GM23338 (cell line): ENCODE results near the gene SNAPC3.

Experiments
- CREB1 ChIP-seq: fragments of 250-450 bp; sonication (Bioruptor Pico); IDR thresholded peaks from 2 replicates; pipeline ENCODE4 v1.5.0; 2020; ENCODE audit warnings: low read depth, mild to moderate bottlenecking, moderate library complexity
- EZH2phosphoT487 ChIP-seq: fragments of 200-600 bp; sonication (generic); IDR thresholded peaks from one replicate; pipeline ENCODE4 v1.8.1; 2018; ENCODE audit warnings: antibody characterized with exemption; ENCODE audit not compliant: unreplicated experiment
- ZNF114 ChIP-seq: fragments of 250-450 bp; sonication (Bioruptor Pico); IDR thresholded peaks from 2 replicates; pipeline ENCODE4 v1.5.0; 2020; ENCODE audit warnings: mild to moderate bottlenecking, moderate library complexity
- TF ChIP-seq, protein P1 (sequence below), 2 experiments: fragments of 200-600 bp in 1 of 2; sonication (generic) in 1 of 2; conservative IDR thresholded peaks; 2 replicates each; pipeline versions ENCODE4 v1.5.1 to v1.6.1; 2016 to 2017; ENCODE audit warnings: antibody characterized with exemption in 2 of 2, low read depth in 2 of 2, mild to moderate bottlenecking in 2 of 2, moderate library complexity in 1 of 2

DNA sequence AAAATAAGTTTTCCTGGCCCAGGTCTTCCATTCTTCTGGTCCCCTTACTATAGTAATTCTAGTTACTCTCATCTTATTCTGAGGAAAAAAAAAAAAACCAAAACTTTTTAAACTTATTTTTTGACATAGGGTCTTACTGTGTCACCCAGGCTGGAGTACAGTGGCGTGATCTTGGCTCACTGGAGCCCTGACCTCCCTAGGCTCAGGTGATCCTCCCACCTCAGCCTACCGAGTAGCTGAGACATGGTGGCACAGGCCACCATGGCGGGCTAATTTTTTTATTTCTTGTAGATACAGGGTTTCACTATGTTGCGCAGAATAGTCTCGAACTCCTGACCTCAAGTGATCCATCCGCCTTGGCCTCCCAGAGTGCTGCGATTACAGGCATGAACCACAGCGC, 38.4 kb downstream of the SNAPC3 start:
- TF ChIP-seq EZH2phosphoT487 (no peak), CREB1 (CRISPR knock-in tag) (no peak), ZNF114 (CRISPR knock-in tag) (no peak)
- TF ChIP-seq, protein P1, sequence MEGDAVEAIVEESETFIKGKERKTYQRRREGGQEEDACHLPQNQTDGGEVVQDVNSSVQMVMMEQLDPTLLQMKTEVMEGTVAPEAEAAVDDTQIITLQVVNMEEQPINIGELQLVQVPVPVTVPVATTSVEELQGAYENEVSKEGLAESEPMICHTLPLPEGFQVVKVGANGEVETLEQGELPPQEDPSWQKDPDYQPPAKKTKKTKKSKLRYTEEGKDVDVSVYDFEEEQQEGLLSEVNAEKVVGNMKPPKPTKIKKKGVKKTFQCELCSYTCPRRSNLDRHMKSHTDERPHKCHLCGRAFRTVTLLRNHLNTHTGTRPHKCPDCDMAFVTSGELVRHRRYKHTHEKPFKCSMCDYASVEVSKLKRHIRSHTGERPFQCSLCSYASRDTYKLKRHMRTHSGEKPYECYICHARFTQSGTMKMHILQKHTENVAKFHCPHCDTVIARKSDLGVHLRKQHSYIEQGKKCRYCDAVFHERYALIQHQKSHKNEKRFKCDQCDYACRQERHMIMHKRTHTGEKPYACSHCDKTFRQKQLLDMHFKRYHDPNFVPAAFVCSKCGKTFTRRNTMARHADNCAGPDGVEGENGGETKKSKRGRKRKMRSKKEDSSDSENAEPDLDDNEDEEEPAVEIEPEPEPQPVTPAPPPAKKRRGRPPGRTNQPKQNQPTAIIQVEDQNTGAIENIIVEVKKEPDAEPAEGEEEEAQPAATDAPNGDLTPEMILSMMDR (conservative IDR thresholded peaks at IDR 0.05; ENCODE audit: low read depth in 2 of 2), result no peak
